Lower leg skin (tissue), 4 donors: ENCODE results near the gene SPATS1. TPM values are rescaled to one million over a fixed set of nuclear protein-coding genes. Genes with fewer than 3 reads are reported as not detected.
"Not testable (repeated sequence)": the region's sequence is repeated elsewhere in the genome, so short reads cannot be mapped to it uniquely, and the experiment has no call there.

Experiments
- DNase-seq, 2 donors: peaks; one replicate each; pipeline ENCODE4 v3.0.0-alpha.2; 2019; ENCODE audit warnings: low spot score in 2 of 2
- H3K4me3 ChIP-seq: fragments of 200-600 bp; sonication (generic); 2 replicates; pipeline ENCODE4 v1.5.1; 2017; ENCODE audit warnings: mild to moderate bottlenecking, low read depth; ENCODE audit not compliant: poor library complexity, severe bottlenecking
- POLR2A ChIP-seq, 2 donors: fragments of 450-650 bp; IDR thresholded peaks; one replicate each; pipeline ENCODE4 v1.6.1; 2016 to 2017; ENCODE audit warnings: antibody characterized with exemption in 2 of 2, mild to moderate bottlenecking in 1 of 2, moderate library complexity in 1 of 2
- WGBS, 2 donors: methylation state at CpG; one replicate each; pipeline ENCODE4 v1.1.5; 2018; 5-methylcytosine and 5-hydroxymethylcytosine counted together
- intact Hi-C: fragments of 100-400 bp; cut with DNase I; formaldehyde crosslinking; loops from one replicate; pipeline ENCODE4 v1.15.0; 2023; ENCODE audit warnings: low total_unique reads
- total RNA-seq, 4 donors: library from RNA; depleted of rRNA; stranded (reverse); fragments of >200 nt; gene quantifications; one replicate each; pipeline ENCODE4 v1.1.0, GENCODE V29; 2016
- TF ChIP-seq, protein P1 (sequence below), 3 donors: fragments of 450-650 bp; IDR thresholded peaks; one replicate each; pipeline ENCODE4 v1.5.1; 2016; ENCODE audit warnings: antibody characterized with exemption in 3 of 3, mild to moderate bottlenecking in 3 of 3, moderate library complexity in 2 of 3

The SPATS1 gene
- total RNA-seq, 4 donors from 2014 or later, result 0.23 TPM; not detected in 3

- no peak for TF ChIP-seq POLR2A (IDR thresholded peaks at IDR 0.05)
- TF ChIP-seq, protein P1, sequence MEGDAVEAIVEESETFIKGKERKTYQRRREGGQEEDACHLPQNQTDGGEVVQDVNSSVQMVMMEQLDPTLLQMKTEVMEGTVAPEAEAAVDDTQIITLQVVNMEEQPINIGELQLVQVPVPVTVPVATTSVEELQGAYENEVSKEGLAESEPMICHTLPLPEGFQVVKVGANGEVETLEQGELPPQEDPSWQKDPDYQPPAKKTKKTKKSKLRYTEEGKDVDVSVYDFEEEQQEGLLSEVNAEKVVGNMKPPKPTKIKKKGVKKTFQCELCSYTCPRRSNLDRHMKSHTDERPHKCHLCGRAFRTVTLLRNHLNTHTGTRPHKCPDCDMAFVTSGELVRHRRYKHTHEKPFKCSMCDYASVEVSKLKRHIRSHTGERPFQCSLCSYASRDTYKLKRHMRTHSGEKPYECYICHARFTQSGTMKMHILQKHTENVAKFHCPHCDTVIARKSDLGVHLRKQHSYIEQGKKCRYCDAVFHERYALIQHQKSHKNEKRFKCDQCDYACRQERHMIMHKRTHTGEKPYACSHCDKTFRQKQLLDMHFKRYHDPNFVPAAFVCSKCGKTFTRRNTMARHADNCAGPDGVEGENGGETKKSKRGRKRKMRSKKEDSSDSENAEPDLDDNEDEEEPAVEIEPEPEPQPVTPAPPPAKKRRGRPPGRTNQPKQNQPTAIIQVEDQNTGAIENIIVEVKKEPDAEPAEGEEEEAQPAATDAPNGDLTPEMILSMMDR (IDR thresholded peaks at IDR 0.05), result no peak
- no peak for DNase-seq
- intact Hi-C loops, result no loop called here
- H3K4me3 ChIP-seq, result no peak overlapping the region
- 69 to 74% methylated on average over 8 of the region's 8 CpGs for WGBS, 2 donors
Observed at GRCh38 chr6:44341095-44341890, 1.2 kb upstream of the SPATS1 start.

DNA sequence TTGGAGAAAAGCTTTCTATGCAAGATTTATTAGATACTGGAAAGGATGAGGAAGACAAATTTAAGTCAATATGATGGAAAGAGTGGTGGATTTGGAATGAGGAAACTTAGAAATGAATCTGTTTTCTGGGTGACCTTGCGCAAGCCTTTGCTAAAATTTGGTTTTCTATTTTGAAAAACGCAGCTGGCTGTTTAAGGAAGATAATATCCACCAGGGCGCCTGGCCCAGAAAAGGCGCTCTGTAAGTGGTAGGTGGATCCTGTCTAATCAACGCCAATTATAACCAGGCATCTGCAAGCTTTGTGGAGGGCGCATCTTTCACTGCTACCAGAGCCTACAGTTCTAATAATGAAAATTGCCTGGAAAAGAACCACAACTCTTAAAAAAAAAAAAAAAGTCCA is 398 bp upstream of the SPATS1 start:
- no peak overlapping the region for H3K4me3 ChIP-seq
- 28 to 30% methylated on average over 6 of the region's 6 CpGs for WGBS, 2 donors
- intact Hi-C loops, result no loop called here
- no peak for TF ChIP-seq POLR2A (IDR thresholded peaks at IDR 0.05)
- TF ChIP-seq, protein P1 (IDR thresholded peaks at IDR 0.05), result no peak
- DNase-seq, result no peak

DNA sequence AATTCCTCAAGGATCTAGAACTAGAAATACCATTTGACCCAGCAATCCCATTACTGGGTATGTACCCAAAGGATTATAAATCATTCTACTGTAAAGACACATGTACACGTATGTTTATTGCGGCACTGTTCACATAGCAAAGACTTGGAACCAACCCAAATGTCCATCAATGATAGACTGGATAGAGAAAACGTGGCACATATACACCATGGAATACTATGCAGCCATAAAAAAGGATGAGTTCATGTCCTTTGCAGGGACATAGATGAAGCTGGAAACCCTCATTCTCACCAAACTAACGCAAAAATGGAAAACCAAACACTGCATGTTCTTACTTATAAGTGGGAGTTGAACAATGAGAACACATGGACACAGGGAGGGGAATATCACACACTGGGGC is 4.4 kb downstream of the SPATS1 start:
- DNase-seq, intact Hi-C loops, H3K4me3 ChIP-seq: not testable (repeated sequence)
- 75 to 82% methylated on average over 4 of the region's 4 CpGs for WGBS, 2 donors

DNA sequence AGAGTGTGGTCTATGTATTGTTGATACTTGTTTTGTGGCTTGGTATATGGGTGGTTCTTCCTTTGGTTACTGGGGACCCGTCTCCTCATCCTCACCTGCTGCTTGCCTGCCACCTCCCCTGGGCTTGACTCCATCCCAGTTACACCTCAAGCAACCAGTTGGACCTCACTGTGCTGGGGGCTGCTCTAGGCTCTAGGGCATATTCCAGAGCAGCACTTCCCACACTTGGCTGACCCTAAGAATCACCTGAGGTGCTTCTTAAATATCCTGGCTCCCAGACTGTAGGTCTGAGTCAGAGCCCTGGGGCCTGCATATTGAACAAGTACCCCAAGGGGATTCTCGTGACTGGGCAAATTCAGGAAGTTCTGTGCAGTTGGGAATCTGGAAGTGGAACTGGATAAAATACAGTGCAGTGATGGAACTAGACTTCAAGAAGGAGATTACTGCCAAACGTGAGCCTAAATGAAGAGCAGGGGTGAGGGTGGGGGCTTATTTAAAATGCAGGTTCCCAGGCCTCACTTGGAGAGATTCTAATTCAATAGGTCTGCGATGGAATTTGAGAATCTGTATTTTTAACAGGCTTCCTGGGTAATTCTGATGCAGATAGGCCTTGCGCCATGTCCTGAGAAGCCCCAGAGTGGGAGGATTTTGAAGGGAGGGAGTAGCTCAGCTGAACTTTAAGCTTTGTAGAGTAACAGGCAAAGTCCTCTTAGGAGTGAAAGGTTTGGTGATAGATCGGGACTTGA is 7.6 kb downstream of the SPATS1 start:
- DNase-seq, result no peak
- no peak for TF ChIP-seq POLR2A (IDR thresholded peaks at IDR 0.05)
- TF ChIP-seq, protein P1 (IDR thresholded peaks at IDR 0.05), result no peak
- WGBS, 2 donors, result 69 to 70% methylated on average over 6 of the region's 6 CpGs
- intact Hi-C loops, result no loop called here
- no peak overlapping the region for H3K4me3 ChIP-seq

GRCh38 chr6:44350650-44350994 is 8.2 kb downstream of the SPATS1 start:
- WGBS, 2 donors, result 77 to 87% methylated on average over 4 of the region's 4 CpGs
- H3K4me3 ChIP-seq, intact Hi-C loops, DNase-seq: not testable (repeated sequence)

DNA sequence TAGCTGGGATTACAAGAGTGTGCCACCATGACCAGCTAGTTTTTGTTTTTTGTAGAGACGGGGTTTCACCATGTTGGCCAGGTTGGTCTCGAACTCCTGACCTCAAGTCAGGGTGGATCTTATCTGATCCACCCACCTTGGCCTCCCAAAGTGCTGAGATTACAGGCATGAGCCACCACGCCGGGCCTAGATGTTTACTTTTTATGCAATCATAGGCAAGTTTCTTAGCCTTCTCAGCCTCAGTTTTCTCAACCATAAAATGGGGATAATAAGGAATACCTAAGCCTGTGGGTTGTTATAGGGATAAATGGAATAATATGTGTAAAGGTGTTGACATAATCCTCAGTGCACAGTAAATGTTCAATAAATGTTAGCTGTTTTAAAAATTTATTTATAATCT is 9.8 kb downstream of the SPATS1 start:
- intact Hi-C loops, result no loop called here
- H3K4me3 ChIP-seq, result no peak overlapping the region
- WGBS, 2 donors, result 90 to 94% methylated on average over 4 of the region's 4 CpGs
- DNase-seq, result no peak
- TF ChIP-seq, protein P1 (IDR thresholded peaks at IDR 0.05), result no peak
- no peak for TF ChIP-seq POLR2A (IDR thresholded peaks at IDR 0.05)
